T47D (cell line): ENCODE measurements around the gene SNCA.

Source experiments
- DNase-seq, 2 experiments: peaks; one replicate each; pipeline versions ENCODE4 v3.0.0 to v3.0.0-alpha.2; 2011 to 2012; ENCODE audit warnings: low read depth in 1 of 2, low spot score in 1 of 2
- JUND ChIP-seq: IDR thresholded peaks from 2 replicates; pipeline ENCODE4 v1.6.1; 2012; ENCODE audit warnings: low read depth
- in situ Hi-C: cut with HindIII; loops from 2 replicates; pipeline ENCODE4 v1.10.0; 2016; ENCODE audit warnings: low sequenced_read_pairs, low pct_unique_long_range_greater_than_20kb

Gene SNCA

DNA sequence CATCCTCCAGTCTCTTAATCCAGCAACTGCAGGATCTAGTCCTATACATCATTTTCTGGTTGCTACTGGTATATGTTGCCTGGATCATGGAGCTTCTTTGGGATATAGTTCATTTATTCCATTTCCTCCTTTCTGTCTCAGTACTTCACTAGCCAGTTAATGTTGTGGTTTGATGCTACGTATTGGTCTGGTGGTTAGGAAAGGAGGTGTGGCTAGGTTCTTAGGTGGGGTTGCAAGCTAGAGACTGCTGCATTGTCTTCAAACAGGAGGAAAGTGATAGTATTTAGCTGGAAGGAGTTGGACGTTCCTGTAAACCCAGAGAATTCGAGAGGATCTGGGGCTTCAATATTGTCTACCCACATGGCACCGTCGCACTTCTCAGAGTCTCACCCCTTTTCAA lies 129.5 kb downstream of the SNCA start:
- in situ Hi-C loops: no loop called here
- no peak for DNase-seq
- no peak for TF ChIP-seq JUND

DNA sequence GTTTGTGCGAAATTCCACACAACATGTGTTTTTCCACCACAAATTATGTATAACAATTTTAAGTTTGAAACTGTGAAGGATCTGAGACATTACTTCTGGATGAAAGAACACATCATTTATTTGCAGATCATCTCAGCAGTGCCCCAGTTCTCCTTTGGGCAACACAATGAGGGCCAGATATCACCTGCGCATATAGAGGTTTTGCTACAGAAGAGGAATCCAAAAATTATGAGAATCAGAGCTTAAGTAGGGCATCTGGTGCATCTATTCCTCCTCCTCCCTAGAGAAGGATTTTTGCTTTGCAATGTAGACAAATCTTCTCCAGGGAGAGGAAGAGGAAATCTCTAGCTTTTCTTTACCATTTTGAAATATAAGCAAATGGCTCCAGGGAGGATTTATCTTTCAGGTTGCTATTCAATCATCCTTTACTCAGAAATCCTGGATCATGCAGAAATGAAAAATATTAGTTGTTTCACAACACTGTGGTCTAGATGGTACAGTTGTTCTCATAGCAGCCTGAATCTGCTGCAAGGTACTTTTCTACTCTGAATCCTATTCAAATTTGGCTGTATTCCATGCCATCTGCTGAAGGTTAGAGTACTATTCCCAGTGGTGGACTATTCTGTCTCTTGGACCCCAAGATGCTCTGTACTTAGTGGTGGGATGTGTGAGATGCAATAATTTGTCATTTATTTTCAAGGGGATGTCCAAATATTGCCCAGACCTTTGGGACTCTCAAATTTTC lies 132.1 kb downstream of the SNCA start:
- DNase-seq: no peak
- in situ Hi-C loops: no loop called here
- TF ChIP-seq JUND: no peak

DNA sequence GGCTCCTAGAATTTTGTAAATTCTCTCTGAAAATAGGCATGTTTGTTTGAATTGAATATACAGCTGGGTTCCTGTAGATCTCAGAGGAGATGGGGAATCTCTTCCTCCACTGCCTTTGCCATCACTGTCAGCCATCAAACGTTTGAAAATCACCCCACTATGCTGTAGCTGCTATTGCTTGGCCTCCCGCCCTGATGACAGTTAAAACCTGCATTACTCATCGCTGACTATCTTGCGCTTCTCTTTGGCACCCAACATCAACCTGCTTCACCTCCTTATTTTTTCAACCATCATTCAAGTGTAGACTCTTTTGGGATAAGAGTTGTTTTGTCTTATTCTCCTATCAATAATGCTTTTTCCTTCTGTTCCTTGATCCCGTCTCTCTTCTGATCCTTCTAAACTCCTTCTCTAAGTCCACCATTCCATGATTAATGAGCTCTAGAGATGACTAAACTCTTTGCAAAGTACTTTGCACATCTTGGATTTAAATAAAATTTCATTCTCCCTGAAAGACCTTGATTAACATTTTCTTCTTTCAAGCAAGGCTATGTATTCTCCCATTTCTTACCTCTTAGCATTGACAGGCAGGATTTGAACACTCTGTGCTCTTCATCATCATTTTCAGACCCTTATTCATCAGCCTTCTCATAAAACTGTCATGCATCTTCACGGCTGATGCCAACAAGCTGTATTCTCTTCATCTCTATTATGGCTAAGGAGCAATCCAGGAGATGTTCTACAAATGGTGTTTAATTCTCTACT lies 133.0 kb downstream of the SNCA start:
- in situ Hi-C loops: no loop called here
- DNase-seq: no peak
- no peak for TF ChIP-seq JUND

DNA sequence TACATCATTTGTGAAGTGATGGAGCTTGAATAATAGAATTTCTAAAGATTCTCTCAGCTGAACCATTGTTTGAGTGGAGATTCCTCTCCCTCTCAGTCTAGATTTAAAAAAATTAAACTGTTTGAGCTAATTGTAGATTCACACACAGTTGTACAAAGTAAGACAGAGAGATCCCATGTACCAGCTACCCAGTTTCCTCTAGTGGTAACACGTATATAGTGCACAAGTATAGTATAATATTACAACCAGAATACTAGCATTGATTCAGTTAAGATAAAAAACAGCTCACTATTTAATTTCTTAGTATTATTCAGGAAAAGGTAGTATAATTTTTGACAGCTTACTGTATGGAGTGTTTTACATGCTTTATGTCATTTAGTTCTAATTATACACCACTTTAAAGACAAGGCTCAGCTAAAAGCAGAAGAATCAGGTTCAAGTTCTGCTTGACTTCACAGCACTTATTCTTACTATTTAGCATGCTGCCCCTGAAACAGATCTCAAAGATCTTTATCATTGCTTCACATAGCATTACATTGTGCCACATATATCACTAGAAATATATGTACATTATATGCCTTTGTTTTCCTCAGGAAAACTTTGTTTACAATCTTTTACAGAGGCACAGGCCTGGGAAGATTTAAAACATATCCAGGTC lies 136.1 kb downstream of the SNCA start:
- in situ Hi-C loops: no loop called here
- no peak for TF ChIP-seq JUND
- DNase-seq: peak in 1 of 2 experiments; percentile 9

DNA sequence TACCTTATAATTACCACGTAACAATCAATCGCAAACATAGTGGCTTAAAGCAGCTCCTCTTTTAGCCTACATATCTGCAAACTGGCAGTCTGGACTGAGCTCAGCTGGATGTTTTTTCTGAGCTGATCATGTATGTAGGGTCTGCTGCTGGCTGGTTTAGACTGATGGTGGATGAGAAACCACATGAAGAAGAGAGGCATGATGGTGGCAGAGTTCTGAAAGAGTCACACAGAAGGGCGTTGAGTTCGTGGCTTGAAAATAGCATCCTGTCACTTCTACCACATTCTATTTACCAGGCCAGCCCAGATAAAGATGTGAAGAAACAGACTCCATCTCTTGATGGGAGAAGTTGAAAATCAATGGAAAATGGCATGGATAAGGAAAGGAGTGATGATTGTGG lies 151.3 kb downstream of the SNCA start:
- TF ChIP-seq JUND: no peak
- no peak for DNase-seq
- in situ Hi-C loops: no loop called here

DNA sequence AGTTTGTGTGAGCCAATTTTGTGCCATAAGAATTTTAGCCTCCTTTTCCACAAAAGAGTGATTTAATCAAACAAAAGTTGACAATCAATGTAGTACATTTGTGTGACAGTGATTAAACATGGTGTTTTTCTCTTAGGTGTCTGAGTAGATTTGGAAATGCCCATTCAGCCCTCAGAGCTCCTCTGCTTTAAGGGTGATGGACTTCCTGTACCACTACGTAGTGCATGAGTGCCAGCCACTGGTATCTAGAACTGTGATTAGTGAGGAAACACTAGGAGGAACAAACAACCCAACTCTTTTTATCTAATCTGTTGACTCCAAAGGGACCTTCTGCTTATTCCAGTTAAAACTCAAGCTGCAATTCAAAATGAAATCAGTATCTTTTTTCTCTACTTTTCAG lies 151.7 kb downstream of the SNCA start:
- no peak for DNase-seq
- in situ Hi-C loops: no loop called here
- TF ChIP-seq JUND: no peak

DNA sequence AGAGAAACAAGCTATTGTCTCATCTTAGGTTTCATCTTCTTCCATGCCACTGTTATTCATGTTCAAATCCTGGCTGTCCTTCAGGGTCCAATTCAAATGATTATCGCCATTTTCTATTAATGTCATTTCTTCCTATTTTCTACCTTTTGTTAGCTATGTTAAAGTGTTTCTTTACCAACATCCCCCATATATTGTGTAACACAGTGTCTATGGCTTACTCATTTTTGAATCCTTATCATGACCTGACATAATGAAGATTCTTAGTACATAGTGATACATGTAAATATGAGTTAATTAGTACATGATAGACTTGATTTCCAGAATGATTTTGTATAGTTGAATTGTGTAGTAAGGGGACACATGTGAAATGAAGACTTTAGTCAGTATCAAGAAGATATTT lies 152.4 kb downstream of the SNCA start:
- DNase-seq: no peak
- no peak for TF ChIP-seq JUND
- in situ Hi-C loops: no loop called here

DNA sequence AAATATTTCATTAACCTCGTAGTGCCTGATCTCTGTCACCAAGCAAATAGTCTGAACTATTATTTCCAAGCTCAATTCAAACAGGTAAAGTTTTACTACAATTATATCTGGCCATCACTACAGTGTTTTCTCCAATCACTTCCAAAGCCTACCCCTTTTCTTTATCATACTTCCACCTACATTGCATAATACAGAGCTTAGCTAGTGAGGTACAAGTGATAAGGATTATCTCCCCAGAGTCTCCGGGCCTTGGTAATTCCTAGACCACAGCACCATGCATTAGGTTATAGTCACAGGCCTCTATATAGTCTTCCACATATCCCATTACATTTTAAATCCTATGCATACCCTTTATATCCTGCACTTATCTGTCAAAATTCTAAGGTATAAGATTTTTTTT lies 154.2 kb downstream of the SNCA start:
- no peak for DNase-seq
- no peak for TF ChIP-seq JUND
- in situ Hi-C loops: no loop called here

DNA sequence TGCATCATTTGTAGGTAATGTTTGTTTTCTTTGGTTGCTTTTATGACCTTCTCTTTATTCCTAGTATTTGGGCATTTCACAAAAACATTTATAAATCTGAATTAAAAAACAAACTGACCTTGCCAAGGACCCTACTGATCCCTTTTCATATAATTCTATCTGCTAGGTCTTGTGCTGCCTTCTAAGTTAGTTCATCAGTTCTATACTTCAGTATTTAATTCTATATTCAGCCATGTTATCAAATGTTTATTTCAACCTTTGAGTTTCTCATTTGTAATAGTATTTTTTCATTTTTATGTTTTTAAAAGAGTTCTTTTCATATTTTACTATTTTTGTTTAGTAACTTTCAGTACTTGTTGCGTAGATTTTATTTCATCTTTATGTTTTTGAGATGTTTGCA lies 155.3 kb downstream of the SNCA start:
- in situ Hi-C loops: no loop called here
- no peak for TF ChIP-seq JUND
- DNase-seq: no peak

DNA sequence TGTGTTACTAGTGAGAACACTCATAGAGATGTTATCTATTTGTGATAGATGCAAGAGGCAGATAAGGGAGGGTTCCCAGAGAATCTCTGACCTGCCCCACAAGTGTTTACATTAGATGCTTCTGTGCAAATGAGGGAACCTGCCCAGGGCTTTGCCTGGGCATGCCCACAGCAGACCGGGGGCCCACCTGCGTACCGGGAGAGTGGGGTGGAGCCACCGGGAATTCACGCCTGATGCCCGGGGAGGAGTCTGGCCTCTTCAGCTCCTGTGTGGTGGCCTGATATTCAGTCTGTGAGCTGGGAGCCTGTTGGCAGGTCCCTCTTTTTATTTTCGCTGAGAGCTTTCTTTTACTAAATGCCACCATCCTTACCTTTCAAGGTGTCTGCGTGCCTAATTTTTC lies 155.7 kb downstream of the SNCA start:
- TF ChIP-seq JUND: no peak
- no peak for DNase-seq
- in situ Hi-C loops: no loop called here

DNA sequence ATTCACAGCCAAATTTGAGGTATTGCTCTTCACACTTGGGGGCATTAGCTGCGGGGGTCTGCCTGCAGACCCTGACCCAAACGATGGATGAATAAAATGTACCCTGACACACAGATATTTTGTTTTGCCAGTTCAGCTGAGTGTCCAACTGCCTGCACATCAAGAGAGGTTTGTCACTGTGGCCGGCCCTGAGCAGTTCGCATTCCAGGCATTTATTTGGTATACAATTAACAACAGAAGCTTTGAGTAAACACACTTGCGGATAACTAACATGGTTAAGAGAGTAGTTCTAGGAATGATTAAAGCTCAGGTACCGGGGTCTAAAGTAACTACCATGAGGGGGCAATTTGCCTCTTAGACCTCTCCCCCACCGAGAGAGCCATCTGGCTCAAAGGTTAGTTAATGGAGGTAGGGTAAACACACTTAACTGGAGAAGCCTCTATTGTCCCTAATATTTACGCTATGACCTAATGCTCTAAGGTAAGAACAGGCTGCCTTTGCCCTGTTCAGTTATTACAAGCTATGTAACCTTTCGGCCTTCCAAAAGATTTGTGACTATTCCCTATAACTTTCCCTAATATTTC lies 162.0 kb downstream of the SNCA start:
- TF ChIP-seq JUND: no peak
- in situ Hi-C loops: no loop called here
- DNase-seq: peak in 1 of 2 experiments; percentile 25
